ENCODE measurements around the gene HERC3.

The HERC3 gene

DNA sequence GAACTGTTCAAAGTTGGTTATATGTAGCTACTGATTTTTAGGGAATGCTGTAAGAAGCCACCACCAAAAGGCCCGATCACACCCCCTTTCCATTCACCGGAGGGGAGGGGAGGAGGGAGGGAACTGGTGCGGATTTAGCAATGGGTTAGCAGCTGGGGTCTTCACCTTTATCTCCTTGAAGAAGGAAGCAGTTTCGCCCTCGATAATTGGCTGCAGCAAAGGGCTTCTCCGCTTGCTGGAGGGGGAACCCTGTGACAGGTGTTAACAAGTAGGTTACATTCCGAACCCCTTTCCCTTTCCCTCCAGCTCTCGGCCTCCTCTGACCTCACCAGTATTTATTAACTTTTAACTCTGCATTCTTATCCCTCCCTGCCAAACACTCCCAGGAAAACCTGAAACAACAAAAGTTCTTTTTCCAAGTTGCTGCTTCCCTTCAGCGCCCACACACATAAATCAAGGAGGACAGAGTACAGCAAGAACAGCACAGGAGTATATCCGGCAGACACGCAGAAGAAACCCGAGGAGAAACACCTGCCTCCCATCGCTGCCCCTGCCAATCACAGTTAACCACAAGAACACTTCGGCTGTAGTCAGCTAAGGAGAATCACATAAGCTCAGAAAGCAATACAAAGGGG, 145.1 kb downstream of the HERC3 start:
- peaks cover 34% of the 10 kb centered on the region for H3K4me1 ChIP-seq (ENCODE audit: control insufficient read depth, insufficient read depth, low read length)
- DNase-seq (ENCODE audit: low read depth), result no peak
- no peaks in the 10 kb centered on the region for H3K27me3 ChIP-seq (replicated peaks; ENCODE audit: control insufficient read depth, insufficient read depth, low read length)
- no peak overlapping the region for H3K9ac ChIP-seq (ENCODE audit: low read length)
- peaks cover 45% of the 10 kb centered on the region for H3K36me3 ChIP-seq (ENCODE audit: control insufficient read depth, insufficient read depth, low read length, severe bottlenecking)
- H3K4me3 ChIP-seq (ENCODE audit: low read length), result no peak overlapping the region
- no peaks in the 10 kb centered on the region for H3K9me3 ChIP-seq (ENCODE audit: control insufficient read depth, low read length)

DNA sequence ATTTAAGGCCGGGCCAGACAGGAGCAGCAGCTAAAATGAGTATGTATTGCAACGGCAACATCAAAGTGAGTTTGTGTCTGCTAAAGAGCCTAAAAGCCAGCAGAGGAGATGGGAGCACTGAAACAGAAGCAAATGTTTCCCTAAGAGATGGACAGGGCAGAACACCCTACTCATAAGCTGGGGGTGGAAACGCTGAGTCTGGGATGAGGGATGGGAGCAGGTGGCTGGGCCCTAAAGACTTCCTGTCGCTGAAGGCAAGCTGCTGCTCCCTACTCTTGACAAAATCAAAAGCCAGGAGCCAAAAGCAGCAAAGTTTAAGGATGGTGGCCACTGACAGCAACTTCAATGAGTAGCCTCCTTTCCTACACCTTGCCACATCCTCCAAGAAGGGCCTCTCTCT, 145.9 kb downstream of the HERC3 start:
- Histone ChIP-seq H3K9me3 (ENCODE audit: control insufficient read depth, low read length) (no peaks in the 10 kb centered on the region), H3K9ac (ENCODE audit: low read length) (no peak overlapping the region), H3K27me3 (replicated peaks; ENCODE audit: control insufficient read depth, insufficient read depth, low read length) (no peaks in the 10 kb centered on the region), H3K4me1 (ENCODE audit: control insufficient read depth, insufficient read depth, low read length) (peaks cover 34% of the 10 kb centered on the region), H3K36me3 (ENCODE audit: control insufficient read depth, insufficient read depth, low read length, severe bottlenecking) (peaks cover 46% of the 10 kb centered on the region), H3K4me3 (ENCODE audit: low read length) (no peak overlapping the region)
- DNase-seq (ENCODE audit: low read depth), result no peak

DNA sequence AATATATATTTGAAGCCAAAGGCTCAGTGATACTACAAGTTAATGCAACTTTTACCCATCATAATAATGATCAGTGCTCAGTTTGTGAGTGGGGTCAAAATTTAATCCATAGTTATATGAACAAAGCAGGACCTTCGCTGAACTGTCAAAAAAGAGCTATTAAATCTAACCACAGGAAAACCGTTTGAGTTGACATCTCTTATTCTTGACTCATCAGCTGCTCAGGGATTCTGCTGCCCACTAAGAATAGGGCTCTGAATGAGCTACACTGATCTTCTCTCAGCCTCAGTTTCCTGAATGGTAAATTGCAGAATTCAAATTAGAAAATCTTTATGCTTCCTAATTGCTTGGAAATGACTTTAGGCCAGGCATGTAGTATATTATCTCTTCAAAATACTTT, 150.3 kb downstream of the HERC3 start:
- peaks cover 23% of the 10 kb centered on the region for H3K4me1 ChIP-seq (ENCODE audit: control insufficient read depth, insufficient read depth, low read length)
- H3K27me3 ChIP-seq (replicated peaks; ENCODE audit: control insufficient read depth, insufficient read depth, low read length), result no peaks in the 10 kb centered on the region
- no peak overlapping the region for H3K9ac ChIP-seq (ENCODE audit: low read length)
- DNase-seq (ENCODE audit: low read depth), result no peak
- H3K9me3 ChIP-seq (ENCODE audit: control insufficient read depth, low read length), result no peaks in the 10 kb centered on the region
- H3K4me3 ChIP-seq (ENCODE audit: low read length), result no peak overlapping the region
- H3K36me3 ChIP-seq (ENCODE audit: control insufficient read depth, insufficient read depth, low read length, severe bottlenecking), result peaks cover 62% of the 10 kb centered on the region

DNA sequence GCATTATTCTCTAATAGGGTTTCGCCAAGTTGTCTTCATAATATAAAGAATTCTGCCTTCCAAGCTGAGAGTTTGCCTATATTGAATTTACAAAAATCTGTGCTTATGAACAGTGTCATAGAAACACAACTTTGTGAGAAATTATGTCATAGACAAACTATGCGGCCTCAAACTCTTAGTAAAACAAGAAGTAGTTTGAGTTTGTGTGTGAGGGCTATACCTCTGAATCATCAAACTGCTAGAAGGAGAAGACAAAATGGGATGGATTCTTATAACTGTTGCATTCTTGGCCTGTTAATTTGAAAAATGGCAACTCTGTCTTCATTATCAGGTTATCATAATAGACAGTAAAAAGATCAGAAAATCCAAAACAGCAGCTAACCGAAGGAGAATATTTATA, 151.4 kb downstream of the HERC3 start:
- no peaks in the 10 kb centered on the region for H3K27me3 ChIP-seq (replicated peaks; ENCODE audit: control insufficient read depth, insufficient read depth, low read length)
- no peak overlapping the region for H3K9ac ChIP-seq (ENCODE audit: low read length)
- H3K36me3 ChIP-seq (ENCODE audit: control insufficient read depth, insufficient read depth, low read length, severe bottlenecking), result peaks cover 60% of the 10 kb centered on the region
- no peak overlapping the region for H3K4me3 ChIP-seq (ENCODE audit: low read length)
- DNase-seq (ENCODE audit: low read depth), result peak; percentile 82
- no peaks in the 10 kb centered on the region for H3K9me3 ChIP-seq (ENCODE audit: control insufficient read depth, low read length)
- H3K4me1 ChIP-seq (ENCODE audit: control insufficient read depth, insufficient read depth, low read length), result peaks cover 19% of the 10 kb centered on the region

DNA sequence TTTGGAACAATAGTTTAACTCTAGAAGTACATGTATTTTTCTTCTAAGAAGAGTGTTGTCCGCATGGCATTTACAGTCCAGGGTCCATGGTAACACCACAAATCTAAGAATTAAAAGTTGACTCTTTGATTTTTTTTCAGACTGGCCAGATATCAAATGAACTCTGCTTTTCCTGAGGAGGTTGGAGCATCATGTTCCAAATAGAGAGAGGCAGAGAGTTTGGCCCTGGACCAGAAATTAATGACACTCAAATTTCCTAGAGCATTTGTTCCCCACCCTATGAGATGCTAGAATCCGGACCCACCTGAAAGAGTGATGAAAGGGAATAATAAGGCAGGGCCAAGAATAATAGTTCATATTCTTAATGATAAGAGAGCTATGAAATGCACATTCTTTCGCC, 152.3 kb downstream of the HERC3 start:
- Histone ChIP-seq H3K9me3 (ENCODE audit: control insufficient read depth, low read length) (no peaks in the 10 kb centered on the region), H3K4me3 (ENCODE audit: low read length) (no peak overlapping the region), H3K36me3 (ENCODE audit: control insufficient read depth, insufficient read depth, low read length, severe bottlenecking) (peaks cover 66% of the 10 kb centered on the region), H3K9ac (ENCODE audit: low read length) (no peak overlapping the region), H3K4me1 (ENCODE audit: control insufficient read depth, insufficient read depth, low read length) (peaks cover 19% of the 10 kb centered on the region), H3K27me3 (replicated peaks; ENCODE audit: control insufficient read depth, insufficient read depth, low read length) (no peaks in the 10 kb centered on the region)
- no peak for DNase-seq (ENCODE audit: low read depth)

GRCh38 chr4:88745175-88745574, 152.9 kb downstream of the HERC3 start:
- Histone ChIP-seq H3K4me3 (ENCODE audit: low read length) (no peak overlapping the region), H3K9me3 (ENCODE audit: control insufficient read depth, low read length) (no peaks in the 10 kb centered on the region), H3K36me3 (ENCODE audit: control insufficient read depth, insufficient read depth, low read length, severe bottlenecking) (peaks cover 72% of the 10 kb centered on the region), H3K27me3 (replicated peaks; ENCODE audit: control insufficient read depth, insufficient read depth, low read length) (no peaks in the 10 kb centered on the region), H3K9ac (ENCODE audit: low read length) (no peak overlapping the region), H3K4me1 (ENCODE audit: control insufficient read depth, insufficient read depth, low read length) (peaks cover 19% of the 10 kb centered on the region)
- DNase-seq (ENCODE audit: low read depth), result no peak

DNA sequence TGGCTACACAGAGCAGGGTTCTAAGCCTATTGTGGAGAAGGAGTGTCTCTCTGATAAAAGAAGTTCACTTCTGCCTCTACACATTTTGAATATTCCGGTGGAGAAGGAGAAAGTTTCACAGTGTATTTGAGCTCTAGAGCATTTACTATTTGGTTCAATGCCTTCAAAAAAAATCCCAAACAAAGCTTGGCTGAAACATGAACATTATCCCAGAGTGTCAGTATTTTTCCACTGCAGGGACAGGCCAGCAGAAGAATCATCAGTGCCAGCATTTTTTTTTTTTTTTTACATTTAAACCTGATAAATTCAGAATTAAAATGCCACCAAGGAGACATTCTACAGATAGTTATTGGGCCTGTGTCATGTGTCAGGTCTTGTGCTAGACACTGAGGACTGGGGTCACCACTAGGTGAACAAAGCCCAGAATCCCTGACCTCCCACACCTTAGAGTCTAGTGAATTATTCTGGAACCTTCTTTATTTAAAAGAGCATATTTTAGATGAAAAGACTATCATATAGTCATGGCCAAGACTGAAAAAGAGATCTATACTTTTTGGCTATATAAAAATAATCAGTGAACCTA, 153.4 kb downstream of the HERC3 start:
- peak; percentile 34 for DNase-seq (ENCODE audit: low read depth)
- H3K36me3 ChIP-seq (ENCODE audit: control insufficient read depth, insufficient read depth, low read length, severe bottlenecking), result peaks cover 72% of the 10 kb centered on the region
- no peak overlapping the region for H3K9ac ChIP-seq (ENCODE audit: low read length)
- no peaks in the 10 kb centered on the region for H3K27me3 ChIP-seq (replicated peaks; ENCODE audit: control insufficient read depth, insufficient read depth, low read length)
- no peaks in the 10 kb centered on the region for H3K9me3 ChIP-seq (ENCODE audit: control insufficient read depth, low read length)
- peak overlapping the region; percentile 7 for H3K4me3 ChIP-seq (ENCODE audit: low read length)
- peaks cover 19% of the 10 kb centered on the region for H3K4me1 ChIP-seq (ENCODE audit: control insufficient read depth, insufficient read depth, low read length)

- peak overlapping the region; percentile 7 for H3K4me3 ChIP-seq (ENCODE audit: low read length)
- no peak for DNase-seq (ENCODE audit: low read depth)
These were observed 153.9 kb downstream of the HERC3 start for GRCh38 chr4:88746206-88746605.

GRCh38 chr4:88747351-88747750, 155.1 kb downstream of the HERC3 start:
- no peak for DNase-seq (ENCODE audit: low read depth)
- no peaks in the 10 kb centered on the region for H3K9me3 ChIP-seq (ENCODE audit: control insufficient read depth, low read length)
- H3K9ac ChIP-seq (ENCODE audit: low read length), result no peak overlapping the region
- H3K4me3 ChIP-seq (ENCODE audit: low read length), result no peak overlapping the region
- H3K27me3 ChIP-seq (replicated peaks; ENCODE audit: control insufficient read depth, insufficient read depth, low read length), result no peaks in the 10 kb centered on the region
- H3K4me1 ChIP-seq (ENCODE audit: control insufficient read depth, insufficient read depth, low read length), result peaks cover 19% of the 10 kb centered on the region
- H3K36me3 ChIP-seq (ENCODE audit: control insufficient read depth, insufficient read depth, low read length, severe bottlenecking), result peaks cover 69% of the 10 kb centered on the region

More at GRCh38 chr4:88746206-88746605, 153.9 kb downstream of the HERC3 start:
- peaks cover 19% of the 10 kb centered on the region for H3K4me1 ChIP-seq (ENCODE audit: control insufficient read depth, insufficient read depth, low read length)
- H3K9ac ChIP-seq (ENCODE audit: low read length), result no peak overlapping the region
- H3K27me3 ChIP-seq (replicated peaks; ENCODE audit: control insufficient read depth, insufficient read depth, low read length), result no peaks in the 10 kb centered on the region
- no peaks in the 10 kb centered on the region for H3K9me3 ChIP-seq (ENCODE audit: control insufficient read depth, low read length)
- H3K36me3 ChIP-seq (ENCODE audit: control insufficient read depth, insufficient read depth, low read length, severe bottlenecking), result peaks cover 69% of the 10 kb centered on the region

- no peaks in the 10 kb centered on the region for H3K27me3 ChIP-seq (replicated peaks; ENCODE audit: control insufficient read depth, insufficient read depth, low read length)
These were observed 158.1 kb downstream of the HERC3 start for GRCh38 chr4:88750369-88750768.

DNA sequence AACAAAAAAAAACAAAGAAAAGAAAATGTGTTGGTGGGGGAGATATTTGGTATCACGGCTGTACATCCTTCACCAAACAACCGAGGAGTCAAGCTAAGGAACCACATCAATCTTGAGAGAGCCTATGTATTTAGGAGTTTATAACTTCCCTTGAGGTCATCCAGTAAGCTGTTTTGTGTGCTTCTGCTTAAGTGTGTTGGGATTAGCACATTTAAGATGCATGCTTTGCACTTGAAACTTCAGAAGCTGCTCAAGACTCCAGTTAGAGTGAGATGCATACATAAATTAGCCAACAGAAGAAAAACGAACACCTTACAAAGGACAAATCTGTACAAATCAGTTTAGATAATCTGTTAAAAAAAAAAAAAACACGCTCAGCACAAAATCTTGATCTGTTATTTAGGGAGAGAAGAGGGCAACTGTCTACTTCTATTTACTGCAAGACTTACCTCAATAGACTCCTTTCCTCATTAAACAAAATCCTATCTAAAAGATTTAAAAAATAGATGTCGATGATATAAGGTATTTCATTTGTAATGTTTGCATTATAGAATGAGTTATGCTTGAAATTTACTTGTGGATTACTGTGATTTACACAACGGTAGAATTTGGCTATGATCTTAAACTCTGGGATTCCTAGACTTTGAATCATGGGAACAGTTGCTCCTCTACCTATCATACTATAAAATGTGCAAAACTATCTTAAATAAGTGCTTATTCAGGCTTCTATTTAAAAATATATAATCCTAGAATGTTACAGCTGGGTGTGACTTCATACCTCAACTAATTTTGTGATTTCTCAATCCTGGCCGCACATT, 159.2 kb downstream of the HERC3 start:
- no peak overlapping the region for H3K4me3 ChIP-seq (ENCODE audit: low read length)
- H3K36me3 ChIP-seq (ENCODE audit: control insufficient read depth, insufficient read depth, low read length, severe bottlenecking), result peaks cover 53% of the 10 kb centered on the region
- no peaks in the 10 kb centered on the region for H3K9me3 ChIP-seq (ENCODE audit: control insufficient read depth, low read length)
- no peaks in the 10 kb centered on the region for H3K27me3 ChIP-seq (replicated peaks; ENCODE audit: control insufficient read depth, insufficient read depth, low read length)
- H3K4me1 ChIP-seq (ENCODE audit: control insufficient read depth, insufficient read depth, low read length), result peaks cover 15% of the 10 kb centered on the region
- peak; percentile 31 for DNase-seq (ENCODE audit: low read depth)
- H3K9ac ChIP-seq (ENCODE audit: low read length), result no peak overlapping the region

More at GRCh38 chr4:88750369-88750768, 158.1 kb downstream of the HERC3 start:
- H3K4me3 ChIP-seq (ENCODE audit: low read length), result no peak overlapping the region
- peaks cover 26% of the 10 kb centered on the region for H3K4me1 ChIP-seq (ENCODE audit: control insufficient read depth, insufficient read depth, low read length)
- H3K9me3 ChIP-seq (ENCODE audit: control insufficient read depth, low read length), result no peaks in the 10 kb centered on the region
- peaks cover 53% of the 10 kb centered on the region for H3K36me3 ChIP-seq (ENCODE audit: control insufficient read depth, insufficient read depth, low read length, severe bottlenecking)
- DNase-seq (ENCODE audit: low read depth), result no peak
- no peak overlapping the region for H3K9ac ChIP-seq (ENCODE audit: low read length)

All from adipocyte (in vitro differentiated cells).